Transverse colon (tissue), 4 donors: ENCODE measurements around the gene ERC2.

Experiments
- CTCF ChIP-seq, 5 experiments: fragments of 200-600 bp in 3 of 5; fragments of 450-650 bp in 2 of 5; sonication (generic) in 3 of 5; IDR thresholded peaks; 1 replicate in 2 of 5; 2 replicates in 3 of 5; pipeline ENCODE4 v1.5.1; 2016 to 2017; ENCODE audit warnings: antibody characterized with exemption in 5 of 5, inconsistent platforms in 3 of 5, mild to moderate bottlenecking in 2 of 5, moderate library complexity in 1 of 5
- POLR2AphosphoS5 ChIP-seq, 3 donors: sonication (generic); formaldehyde crosslinking; IDR thresholded peaks; one replicate each; pipeline ENCODE4 v1.6.1; 2016; ENCODE audit warnings: antibody characterized with exemption in 3 of 3

DNA sequence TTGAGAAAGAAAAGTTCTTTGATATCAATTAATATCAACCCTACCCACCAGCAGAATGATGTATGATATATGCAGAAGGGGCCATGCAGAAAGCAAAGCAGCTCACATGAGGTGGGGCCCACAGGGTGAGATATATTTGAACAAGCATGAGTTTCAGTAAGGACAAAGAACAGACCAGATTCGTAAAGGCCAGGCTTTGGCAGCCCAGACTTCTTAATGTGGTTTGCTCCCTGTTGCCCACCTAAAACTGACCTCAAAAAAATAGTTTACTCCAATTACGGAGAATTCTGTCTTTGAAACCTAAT is 725.5 kb downstream of the ERC2 start:
- TF ChIP-seq CTCF (IDR thresholded peaks at IDR 0.05) (no peak), POLR2AphosphoS5 (IDR thresholded peaks at IDR 0.05) (no peak)
